Measurements from ENCODE around the gene TCF12.

TCF12 gene

DNA sequence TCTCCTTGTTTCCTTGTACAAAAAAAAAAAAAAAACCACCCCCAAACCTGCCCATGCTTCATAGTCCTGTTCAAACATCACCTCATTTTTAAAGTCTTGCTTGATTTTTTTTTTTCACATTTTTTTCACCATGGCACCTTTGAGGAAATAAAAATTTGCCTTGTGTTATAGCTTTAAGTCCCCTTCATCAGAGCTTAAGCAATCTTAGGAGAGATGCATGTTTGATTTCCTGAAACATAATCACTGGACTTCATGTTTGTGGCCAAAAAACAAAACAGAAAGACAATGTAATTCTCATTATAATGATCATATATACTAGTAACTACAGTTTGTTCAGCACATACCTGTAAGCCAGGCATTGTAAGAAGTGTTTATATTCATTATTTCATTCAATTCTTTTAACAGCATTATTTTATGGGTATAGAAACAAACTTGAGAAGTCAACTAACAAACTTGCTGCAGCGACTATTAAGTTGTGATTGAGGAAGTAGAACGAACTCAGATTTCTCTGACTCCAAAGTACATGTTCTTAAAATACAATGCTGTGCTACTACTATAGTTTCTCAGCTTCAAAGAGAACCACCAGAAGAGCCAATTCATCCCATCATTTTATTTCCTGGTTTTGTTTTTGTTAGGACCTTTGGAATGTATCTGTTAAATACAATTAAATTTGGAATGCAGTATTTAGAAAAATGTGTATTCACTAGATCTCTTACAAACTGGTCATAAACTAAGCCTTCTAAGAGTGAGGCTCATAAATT lies 203.8 kb downstream of the TCF12 start:
- TF ChIP-seq, protein P1, sequence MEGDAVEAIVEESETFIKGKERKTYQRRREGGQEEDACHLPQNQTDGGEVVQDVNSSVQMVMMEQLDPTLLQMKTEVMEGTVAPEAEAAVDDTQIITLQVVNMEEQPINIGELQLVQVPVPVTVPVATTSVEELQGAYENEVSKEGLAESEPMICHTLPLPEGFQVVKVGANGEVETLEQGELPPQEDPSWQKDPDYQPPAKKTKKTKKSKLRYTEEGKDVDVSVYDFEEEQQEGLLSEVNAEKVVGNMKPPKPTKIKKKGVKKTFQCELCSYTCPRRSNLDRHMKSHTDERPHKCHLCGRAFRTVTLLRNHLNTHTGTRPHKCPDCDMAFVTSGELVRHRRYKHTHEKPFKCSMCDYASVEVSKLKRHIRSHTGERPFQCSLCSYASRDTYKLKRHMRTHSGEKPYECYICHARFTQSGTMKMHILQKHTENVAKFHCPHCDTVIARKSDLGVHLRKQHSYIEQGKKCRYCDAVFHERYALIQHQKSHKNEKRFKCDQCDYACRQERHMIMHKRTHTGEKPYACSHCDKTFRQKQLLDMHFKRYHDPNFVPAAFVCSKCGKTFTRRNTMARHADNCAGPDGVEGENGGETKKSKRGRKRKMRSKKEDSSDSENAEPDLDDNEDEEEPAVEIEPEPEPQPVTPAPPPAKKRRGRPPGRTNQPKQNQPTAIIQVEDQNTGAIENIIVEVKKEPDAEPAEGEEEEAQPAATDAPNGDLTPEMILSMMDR (IDR thresholded peaks at IDR 0.05; ENCODE audit: low read length, missing control alignments) = no peak
- H3K4me3 ChIP-seq (replicated peaks; ENCODE audit: low read depth, low read length) = no peak overlapping the region
- DNase-seq (ENCODE audit: low read depth) = no peak

DNA sequence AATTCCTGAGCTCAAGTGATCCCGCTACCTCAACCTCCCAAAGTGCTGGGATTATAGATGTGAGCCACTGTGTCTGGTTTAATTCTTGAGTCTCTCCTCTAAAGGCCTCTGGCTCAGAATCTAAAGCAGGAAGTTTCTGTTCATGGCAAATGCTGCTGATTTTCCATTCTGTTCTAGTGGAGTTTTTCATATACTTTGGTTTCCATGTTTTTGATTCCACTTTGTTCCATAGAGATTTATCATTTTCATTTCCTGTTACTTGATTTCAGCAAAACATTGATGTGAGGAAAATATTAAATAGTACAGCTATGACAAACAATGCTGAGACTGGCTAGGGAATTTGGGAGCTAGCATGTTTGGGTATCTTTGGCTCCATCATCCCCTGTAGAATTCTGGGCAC lies 205.6 kb downstream of the TCF12 start:
- TF ChIP-seq, protein P1 (IDR thresholded peaks at IDR 0.05; ENCODE audit: low read length, missing control alignments) = no peak
- no peak for DNase-seq (ENCODE audit: low read depth)
- no peak overlapping the region for H3K4me3 ChIP-seq (replicated peaks; ENCODE audit: low read depth, low read length)

DNA sequence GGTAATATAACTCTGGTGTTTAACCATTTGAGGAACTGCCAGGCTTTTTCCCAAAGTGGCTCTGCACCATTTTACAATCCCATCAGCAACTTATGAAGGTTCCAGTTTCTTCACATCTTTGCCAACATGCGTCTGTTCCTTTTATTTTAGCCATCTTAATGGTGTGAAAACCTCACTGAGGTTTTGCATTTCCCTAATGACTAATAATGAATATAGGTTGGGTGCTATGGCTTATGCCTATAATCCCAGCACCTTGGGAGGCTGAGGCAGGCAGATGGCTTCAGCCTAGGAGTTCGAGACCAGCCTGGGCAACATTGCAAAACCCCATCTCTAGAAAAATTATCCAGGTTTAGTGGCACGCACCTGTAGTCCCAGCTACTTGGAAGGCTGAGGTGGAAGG lies 210.6 kb downstream of the TCF12 start:
- no peak for DNase-seq (ENCODE audit: low read depth)

GRCh38 chr15:57130956-57131355 lies 212.5 kb downstream of the TCF12 start:
- H3K4me3 ChIP-seq (replicated peaks; ENCODE audit: low read depth, low read length) = no peak overlapping the region
- no peak for DNase-seq (ENCODE audit: low read depth)
- TF ChIP-seq, protein P1 (IDR thresholded peaks at IDR 0.05; ENCODE audit: low read length, missing control alignments) = no peak

More for the DNA sequence above, 210.6 kb downstream of the TCF12 start:
- TF ChIP-seq, protein P1 (IDR thresholded peaks at IDR 0.05; ENCODE audit: low read length, missing control alignments) = no peak
- H3K4me3 ChIP-seq (replicated peaks; ENCODE audit: low read depth, low read length) = no peak overlapping the region

- no peak for DNase-seq (ENCODE audit: low read depth)
- no peak overlapping the region for H3K4me3 ChIP-seq (replicated peaks; ENCODE audit: low read depth, low read length)
- TF ChIP-seq, protein P1 (IDR thresholded peaks at IDR 0.05; ENCODE audit: low read length, missing control alignments) = no peak
These were observed 214.9 kb downstream of the TCF12 start for GRCh38 chr15:57133127-57133968.

DNA sequence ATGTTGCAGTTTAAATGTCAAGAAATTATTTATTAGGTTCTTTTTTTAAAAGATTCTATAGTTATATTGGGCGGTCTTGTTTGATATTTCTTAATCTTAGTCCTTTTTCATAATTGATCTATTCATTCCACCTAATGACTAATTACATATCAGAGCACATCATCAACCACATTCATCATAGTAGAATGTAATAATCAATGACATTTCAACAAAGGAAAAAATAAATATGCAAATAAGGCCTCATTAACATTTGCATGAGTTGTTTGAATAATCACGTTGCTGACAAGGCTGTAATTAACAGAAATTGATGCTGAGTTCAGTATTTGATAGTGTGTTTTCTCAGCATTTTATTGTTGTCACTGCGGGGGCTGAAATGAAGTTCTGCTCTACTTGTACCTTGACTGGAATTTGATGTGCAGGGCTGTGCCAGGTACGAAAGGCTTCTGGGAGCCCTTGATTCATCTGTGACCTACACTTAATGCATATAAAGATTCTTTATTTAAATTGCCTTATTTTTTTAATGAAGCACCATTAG lies 215.7 kb downstream of the TCF12 start:
- H3K4me3 ChIP-seq (replicated peaks; ENCODE audit: low read depth, low read length) = no peak overlapping the region
- TF ChIP-seq, protein P1 (IDR thresholded peaks at IDR 0.05; ENCODE audit: low read length, missing control alignments) = no peak
- DNase-seq (ENCODE audit: low read depth) = no peak
